Pancreas (tissue), 10 donors: ENCODE data around the gene CCIN. TPM values are rescaled to one million over a fixed set of nuclear protein-coding genes. Genes with fewer than 3 reads are reported as not detected.

Source experiments
- ATAC-seq, 4 donors: fragments of 200-7000 bp; cut with Tn5 transposase; one replicate each; pipeline versions ENCODE4 v1.8.0 to v1.9.1; 2020; ENCODE audit warnings: mild to moderate bottlenecking in 4 of 4, moderate library complexity in 4 of 4
- DNase-seq, 6 donors: peaks; one replicate each; pipeline ENCODE4 v3.0.0-alpha.2; 2020
- FAIRE-seq: peaks from 2 replicates; lab custom pipeline; 2012; peaks lifted over from hg19 to GRCh38; lab: Jason Lieb, UNC
- H3K27ac ChIP-seq, 4 donors: fragments of 200-600 bp; sonication (generic); 1 replicate in 3 of 4; 2 replicates in 1 of 4; pipeline versions ENCODE4 v1.5.0 to v1.8.0; 2020
- H3K27me3 ChIP-seq, 4 donors: fragments of 200-600 bp; one replicate each; pipeline ENCODE4 v1.8.0; 2021
- H3K36me3 ChIP-seq, 3 donors: fragments of 200-600 bp; sonication (generic) in 1 of 3; one replicate each; pipeline versions ENCODE4 v1.5.0 to v1.8.0; 2020 to 2021
- H3K4me1 ChIP-seq, 3 donors: fragments of 200-600 bp; one replicate each; pipeline ENCODE4 v1.8.0; 2021
- H3K4me3 ChIP-seq, 4 donors: fragments of 200-600 bp; sonication (generic) in 2 of 4; one replicate each; pipeline versions ENCODE4 v1.5.0 to v1.8.0; 2020 to 2021
- H3K9me3 ChIP-seq, 4 donors: fragments of 200-600 bp; one replicate each; pipeline ENCODE4 v1.8.0; 2021
- WGBS, 2 donors: extraction: QIAGEN DNeasy Blood & Tissue Kit; methylation state at CpG; one replicate each; pipeline ENCODE4 v1.1.7; 2013; 5-methylcytosine and 5-hydroxymethylcytosine counted together
- intact Hi-C, 3 donors: fragments of 100-400 bp; cut with DNase I; formaldehyde crosslinking; loops; one replicate each; pipeline versions ENCODE4 v1.11.1 to v1.14.2; 2022
- polyA plus RNA-seq, 2 donors: library from polyadenylated mRNA; stranded (reverse); fragments of 200-250 nt; gene quantifications; one replicate each; pipeline ENCODE4 v1.2.3, GENCODE V29; 2013
- total RNA-seq, 6 donors: library from RNA; stranded (reverse); fragmentation: NEBNext Ultra II Directional in 4 of 6; extraction: Animal tissue kit (Norgen Biotek cat#: 25700) in 4 of 6; gene quantifications; one replicate each; pipeline versions ENCODE4 v1.2.1 to v1.2.4, GENCODE V29; 2021 to 2023
- TF ChIP-seq, protein P1 (sequence below), 4 donors: fragments of 200-600 bp; sonication (generic) in 3 of 4; IDR thresholded peaks; one replicate each; pipeline versions ENCODE4 v1.5.0 to v1.8.0; 2021; ENCODE audit warnings: antibody characterized with exemption in 4 of 4
- donor health status: healthy with polysubstance abuse.
- donor health status: DM: no; HTN: no; CAD: no; lungs with moderate emphysema.
- donor health status: DM: no; HTN: no; CAD: no.
- donor health status: control.
- donor health status: control.
- donor health status: Bipolar disorder and iron deficiency.
- donor health status: DM: yes; HTN: yes; CAD: no.
- donor health status: DM: no; HTN: no; CAD: no.
- donor health status: DM: no; HTN: no; CAD: no.
- donor health status: DM: yes; HTN: yes; CAD: no.

The CCIN gene
- total and polyA plus RNA-seq, 8 donors = 0.05 to 0.25 (median 0.11) TPM; not detected in 5

DNA sequence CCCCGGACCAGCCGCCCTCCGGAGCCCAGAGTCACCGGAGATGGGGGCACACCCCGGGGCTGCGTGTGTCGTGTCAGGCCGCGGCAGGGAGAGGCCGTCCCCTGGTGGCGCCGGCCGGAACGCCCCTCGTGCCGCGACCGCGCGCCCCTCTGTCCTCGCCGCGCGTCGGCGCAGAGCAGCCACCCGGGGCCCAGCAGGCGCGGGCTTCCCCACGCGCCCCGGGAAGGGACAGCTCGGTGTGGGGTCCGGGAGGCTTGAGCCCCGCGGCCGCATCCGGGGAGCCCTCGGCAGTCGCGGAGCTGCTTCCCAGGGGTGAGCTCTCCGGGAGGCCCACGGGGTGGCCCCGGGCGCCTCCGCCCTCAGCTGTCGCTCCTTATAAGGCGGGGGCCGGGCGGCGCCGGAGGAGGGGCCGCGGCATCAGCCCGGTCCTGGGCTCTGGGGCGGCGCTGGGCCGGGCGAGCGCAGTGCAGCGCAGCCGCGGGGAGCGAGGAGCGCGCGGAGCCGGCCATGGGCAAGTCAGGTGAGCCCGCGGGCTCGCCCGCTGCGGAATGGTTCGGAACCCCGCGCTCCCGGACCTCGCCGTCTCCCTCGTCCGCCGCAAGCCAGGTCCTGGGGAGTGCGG, 32.8 kb upstream of the CCIN start, which contains the start of gene GLIPR2:
Gene GLIPR2 (plus strand): TSS at position 462 of the 622 bp plus-strand sequence. CDS start 46 bp downstream, at position 508.
- peak; percentile 45 to 87 (median 65) for DNase-seq
- no peak for FAIRE-seq
- H3K27me3 ChIP-seq = no peaks in the 10 kb centered on the region
- intact Hi-C loops = no loop called here
- H3K36me3 ChIP-seq = no peaks in the 10 kb centered on the region
- no peaks in the 10 kb centered on the region for H3K9me3 ChIP-seq
- peak within 1 kb of the TSS in 2 of 4 donors; percentile 0 to 12 for H3K27ac ChIP-seq
- 0 to 1% methylated on average over 27 to 83 of the region's 83 CpGs for WGBS, 2 donors
- TF ChIP-seq, protein P1, sequence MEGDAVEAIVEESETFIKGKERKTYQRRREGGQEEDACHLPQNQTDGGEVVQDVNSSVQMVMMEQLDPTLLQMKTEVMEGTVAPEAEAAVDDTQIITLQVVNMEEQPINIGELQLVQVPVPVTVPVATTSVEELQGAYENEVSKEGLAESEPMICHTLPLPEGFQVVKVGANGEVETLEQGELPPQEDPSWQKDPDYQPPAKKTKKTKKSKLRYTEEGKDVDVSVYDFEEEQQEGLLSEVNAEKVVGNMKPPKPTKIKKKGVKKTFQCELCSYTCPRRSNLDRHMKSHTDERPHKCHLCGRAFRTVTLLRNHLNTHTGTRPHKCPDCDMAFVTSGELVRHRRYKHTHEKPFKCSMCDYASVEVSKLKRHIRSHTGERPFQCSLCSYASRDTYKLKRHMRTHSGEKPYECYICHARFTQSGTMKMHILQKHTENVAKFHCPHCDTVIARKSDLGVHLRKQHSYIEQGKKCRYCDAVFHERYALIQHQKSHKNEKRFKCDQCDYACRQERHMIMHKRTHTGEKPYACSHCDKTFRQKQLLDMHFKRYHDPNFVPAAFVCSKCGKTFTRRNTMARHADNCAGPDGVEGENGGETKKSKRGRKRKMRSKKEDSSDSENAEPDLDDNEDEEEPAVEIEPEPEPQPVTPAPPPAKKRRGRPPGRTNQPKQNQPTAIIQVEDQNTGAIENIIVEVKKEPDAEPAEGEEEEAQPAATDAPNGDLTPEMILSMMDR (IDR thresholded peaks at IDR 0.05) = no peak
- ATAC-seq = peak; percentile 93 to 96 (median 96)
- H3K4me1 ChIP-seq = peaks cover 0 to 8% (median 0%) of the 10 kb centered on the region in 3 donors
- H3K4me3 ChIP-seq = peak within 1 kb of the TSS; percentile 36 to 76 (median 54)

DNA sequence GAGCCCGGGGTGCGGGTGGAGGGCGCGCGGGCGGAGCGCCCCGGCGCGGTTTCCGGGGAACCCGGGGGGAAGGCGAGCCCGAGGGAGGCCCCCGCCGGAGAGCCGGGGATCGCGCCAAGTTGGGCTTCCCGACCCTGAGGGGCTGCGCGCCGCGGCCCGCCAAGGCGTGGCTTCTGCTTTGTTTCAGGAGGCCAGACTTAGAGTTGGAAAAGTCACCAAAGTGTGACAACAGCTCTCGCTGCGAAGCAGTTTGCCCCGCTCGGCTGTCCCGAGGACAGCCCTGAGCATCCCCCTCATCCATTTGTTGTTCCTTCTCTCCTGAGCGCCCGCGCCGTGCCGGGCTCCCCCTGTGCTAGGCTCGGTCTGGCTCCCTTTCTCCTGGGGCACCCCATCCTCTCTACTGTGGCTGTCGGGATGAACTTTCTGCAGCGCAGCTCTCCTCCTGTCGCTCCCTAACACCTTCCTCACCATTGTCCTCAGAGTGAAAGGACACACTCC, 32.2 kb upstream of the CCIN start:
- Histone ChIP-seq H3K9me3 (no peaks in the 10 kb centered on the region), H3K4me1 (peaks cover 0 to 8% (median 0%) of the 10 kb centered on the region in 3 donors), H3K27ac (peak overlapping the region in 1 of 4 donors; percentile 0), H3K27me3 (no peaks in the 10 kb centered on the region), H3K36me3 (no peaks in the 10 kb centered on the region), H3K4me3 (peak overlapping the region; percentile 36 to 76 (median 54))
- FAIRE-seq (no peak), ATAC-seq (peak; percentile 14 to 29 (median 17)), DNase-seq (peak in 2 of 6 donors; percentile 13 to 65)
- intact Hi-C loops = no loop called here
- 1 to 2% methylated on average over 32 to 40 of the region's 40 CpGs for WGBS, 2 donors
- TF ChIP-seq, protein P1 (IDR thresholded peaks at IDR 0.05) = no peak

DNA sequence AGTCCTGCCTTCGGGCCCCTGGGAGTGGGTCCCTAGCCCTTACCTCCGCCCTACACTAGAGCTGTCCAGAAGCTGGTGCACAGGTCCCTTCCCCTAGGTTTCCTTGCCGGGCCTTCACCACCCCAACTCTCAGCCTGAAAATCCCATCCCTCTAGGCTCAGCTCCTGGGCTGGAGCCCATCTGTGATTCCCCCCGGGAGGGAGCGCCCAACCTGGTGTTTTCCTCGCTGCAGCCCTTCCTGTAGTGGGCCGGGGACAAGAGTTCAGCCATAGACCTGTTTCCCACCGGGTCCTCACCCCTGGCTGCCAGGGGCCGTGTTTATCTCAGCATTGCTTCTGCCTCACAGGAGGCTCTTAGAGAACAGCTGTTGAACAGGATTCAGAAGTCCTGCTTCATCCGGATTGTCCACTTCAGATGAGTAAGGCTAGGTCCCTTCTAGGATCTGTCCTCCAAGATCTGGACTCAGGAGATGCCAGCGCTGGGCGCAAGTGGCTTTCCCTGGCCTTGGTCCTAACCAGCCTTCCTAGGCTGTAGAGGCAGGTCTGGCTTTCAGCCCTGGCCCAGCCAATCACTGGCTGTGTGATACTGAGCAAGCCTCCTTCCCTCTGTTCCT, 31.7 kb upstream of the CCIN start:
- ATAC-seq (peak in 2 of 4 donors; percentile 2 to 18), FAIRE-seq (no peak), DNase-seq (peak in 1 of 6 donors; percentile 51)
- Histone ChIP-seq H3K4me1 (peaks cover 0 to 8% (median 0%) of the 10 kb centered on the region in 3 donors), H3K27ac (no peak overlapping the region), H3K4me3 (peak overlapping the region in 3 of 4 donors; percentile 45 to 76 (median 62)), H3K36me3 (no peaks in the 10 kb centered on the region), H3K27me3 (no peaks in the 10 kb centered on the region), H3K9me3 (no peaks in the 10 kb centered on the region)
- TF ChIP-seq, protein P1 (IDR thresholded peaks at IDR 0.05) = no peak
- WGBS, 2 donors = 29 to 31% methylated on average over 12 of the region's 12 CpGs
- intact Hi-C loops = no loop called here

DNA sequence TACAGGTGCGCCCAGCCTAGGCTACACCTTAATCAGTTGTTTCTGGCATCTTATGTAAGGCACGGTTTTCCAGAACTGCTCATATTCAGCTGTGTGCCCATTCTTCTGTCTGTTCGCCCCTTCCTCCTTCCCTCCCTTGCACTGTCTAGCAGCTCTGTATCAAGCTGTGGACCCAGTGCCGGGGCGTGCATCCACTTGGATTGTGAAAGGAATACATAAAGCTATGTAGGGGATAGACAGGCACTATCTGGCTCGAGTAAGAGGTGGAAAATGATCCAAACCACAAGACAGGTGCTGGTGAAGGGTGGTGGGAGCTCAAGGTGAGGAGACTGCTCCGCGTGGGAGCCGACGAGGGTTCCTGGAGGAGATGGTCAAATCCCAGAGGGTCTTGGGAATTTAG, 30.7 kb upstream of the CCIN start:
- H3K4me3 ChIP-seq = no peak overlapping the region
- no peak for DNase-seq
- H3K9me3 ChIP-seq = no peaks in the 10 kb centered on the region
- peaks cover 0 to 8% (median 0%) of the 10 kb centered on the region in 3 donors for H3K4me1 ChIP-seq
- intact Hi-C loops = no loop called here
- no peak for FAIRE-seq
- WGBS, 2 donors = 83 to 85% methylated on average over 10 of the region's 10 CpGs
- H3K27ac ChIP-seq = no peak overlapping the region
- H3K36me3 ChIP-seq = no peaks in the 10 kb centered on the region
- ATAC-seq = no peak
- no peaks in the 10 kb centered on the region for H3K27me3 ChIP-seq
- TF ChIP-seq, protein P1 (IDR thresholded peaks at IDR 0.05) = no peak
